H1 (cell line): ENCODE measurements around the gene TFRC. TPM values are rescaled to one million over a fixed set of nuclear protein-coding genes. Genes with fewer than 3 reads are reported as not detected.

Experiments used
- CTCF ChIA-PET: fragments of 300-600 bp; sonication (Branson Sonifier 250); formaldehyde crosslinking; loops from one replicate; lab custom pipeline; 2021; ENCODE audit not compliant: partially characterized antibody; lab: Charles Lee
- POLR2A ChIA-PET: fragments of 300-600 bp; sonication (Branson Sonifier 250); formaldehyde crosslinking; loops from one replicate; lab custom pipeline; 2021; ENCODE audit warnings: inconsistent platforms; ENCODE audit not compliant: partially characterized antibody; lab: Charles Lee
- DNase-seq, 2 experiments: peaks; one replicate each; pipeline versions ENCODE4 v3.0.0 to v3.0.0-alpha.2; 2010 to 2022; ENCODE audit warnings: low spot score in 2 of 2, low read depth in 1 of 2, mixed read lengths in 1 of 2
- FAIRE-seq: peaks from 2 replicates; lab custom pipeline; 2011; peaks lifted over from hg19 to GRCh38; lab: Jason Lieb, UNC
- H2AFZ ChIP-seq: 2 replicates; pipeline ENCODE4 v1.8.1; 2012; ENCODE audit warnings: low read length, inconsistent platforms
- H2AK5ac ChIP-seq: 2 replicates; pipeline ENCODE4 v1.6.1; 2013; ENCODE audit warnings: low read depth, low read length
- H2BK120ac ChIP-seq: replicated peaks from 2 replicates; pipeline ENCODE3; 2013; ENCODE audit warnings: low read depth, low read length, inconsistent platforms
- H2BK12ac ChIP-seq: 2 replicates; pipeline ENCODE4 v1.6.1; 2013; ENCODE audit warnings: low read depth, low read length
- H2BK15ac ChIP-seq: 2 replicates; pipeline ENCODE4 v1.6.1; 2013; ENCODE audit warnings: low read length
- H2BK20ac ChIP-seq: 2 replicates; pipeline ENCODE4 v1.6.1; 2013; ENCODE audit warnings: low read length
- H2BK5ac ChIP-seq: 2 replicates; pipeline ENCODE4 v1.6.1; 2013; ENCODE audit warnings: low read depth, low read length
- H3K14ac ChIP-seq: 2 replicates; pipeline ENCODE4 v1.6.1; 2013; ENCODE audit warnings: inconsistent platforms; ENCODE audit not compliant: insufficient read length
- H3K18ac ChIP-seq: 2 replicates; pipeline ENCODE4 v1.6.1; 2013; ENCODE audit warnings: low read length; ENCODE audit errors: extremely low read depth
- H3K23ac ChIP-seq: 2 replicates; pipeline ENCODE4 v1.6.1; 2013; ENCODE audit warnings: inconsistent platforms; ENCODE audit not compliant: insufficient read length
- H3K23me2 ChIP-seq: 2 replicates; pipeline ENCODE4 v1.6.1; 2013; ENCODE audit warnings: low read depth, low read length
- H3K27ac ChIP-seq: 2 replicates; pipeline ENCODE4 v1.6.1; 2011; ENCODE audit warnings: low read depth, low read length, inconsistent platforms
- H3K27me3 ChIP-seq, 4 experiments: replicated peaks in 1 of 4; 1 replicate in 1 of 4; 2 replicates in 3 of 4; pipeline versions ENCODE4 v1.6.1 to v1.8.1; 2011 to 2013; ENCODE audit warnings: low read length in 3 of 4, mild to moderate bottlenecking in 3 of 4, inconsistent platforms in 2 of 4, mixed read lengths in 2 of 4, moderate library complexity in 1 of 4; ENCODE audit not compliant: control insufficient read depth in 3 of 4, insufficient read depth in 3 of 4; ENCODE audit errors: extremely low read depth in 1 of 4
- H3K36me3 ChIP-seq, 4 experiments: 2 replicates each; pipeline versions ENCODE4 v1.6.1 to v1.8.1; 2011 to 2013; ENCODE audit warnings: mild to moderate bottlenecking in 4 of 4, low read length in 3 of 4, moderate library complexity in 2 of 4, control low read depth in 1 of 4, inconsistent platforms in 1 of 4; ENCODE audit not compliant: insufficient read depth in 4 of 4, control insufficient read depth in 2 of 4
- H3K4ac ChIP-seq: replicated peaks from 2 replicates; pipeline ENCODE3; 2013; ENCODE audit warnings: low read length, low read depth, mixed read lengths, inconsistent platforms; ENCODE audit not compliant: insufficient read length
- H3K4me1 ChIP-seq, 4 experiments: replicated peaks in 1 of 4; 1 replicate in 1 of 4; 2 replicates in 3 of 4; pipeline versions ENCODE4 v1.6.1 to v1.8.1; 2011 to 2013; ENCODE audit warnings: low read length in 3 of 4, inconsistent platforms in 2 of 4, mixed read lengths in 1 of 4; ENCODE audit not compliant: insufficient read depth in 4 of 4, control insufficient read depth in 3 of 4
- H3K4me2 ChIP-seq, 2 experiments: 2 replicates each; pipeline versions ENCODE4 v1.6.1 to v1.8.1; 2011 to 2013; ENCODE audit warnings: low read depth in 2 of 2, low read length in 2 of 2, control low read depth in 1 of 2, inconsistent platforms in 1 of 2, mild to moderate bottlenecking in 1 of 2; ENCODE audit not compliant: insufficient read depth in 1 of 2
- H3K4me3 ChIP-seq, 4 experiments: fragments of 200-600, 300-600 bp in 1 of 4; sonication (generic), shearing (Covaris generic), sonication (Bioruptor Twin) in 1 of 4; 2 replicates each; pipeline versions ENCODE4 v1.5.1 to v1.8.1; 2011 to 2016; ENCODE audit warnings: low read length in 4 of 4, low read depth in 3 of 4, control low read depth in 2 of 4, inconsistent platforms in 2 of 4, mild to moderate bottlenecking in 2 of 4, mixed read lengths in 1 of 4, moderate library complexity in 1 of 4; ENCODE audit not compliant: insufficient read depth in 2 of 4; ENCODE audit errors: extremely low read depth in 1 of 4
- H3K56ac ChIP-seq: replicated peaks from 2 replicates; pipeline ENCODE3; 2013; ENCODE audit warnings: low read depth, mild to moderate bottlenecking, mixed read lengths, low read length, inconsistent platforms; ENCODE audit not compliant: insufficient read length
- H3K79me1 ChIP-seq: 2 replicates; pipeline ENCODE4 v1.6.1; 2013; ENCODE audit warnings: low read depth, low read length, control low read depth
- H3K79me2 ChIP-seq, 2 experiments: 2 replicates each; pipeline versions ENCODE4 v1.6.1 to v1.8.1; 2012 to 2013; ENCODE audit warnings: low read length in 2 of 2, mild to moderate bottlenecking in 2 of 2, inconsistent platforms in 1 of 2; ENCODE audit not compliant: insufficient read depth in 2 of 2, control insufficient read depth in 1 of 2
- H3K9ac ChIP-seq, 4 experiments: replicated peaks in 1 of 4; 1 replicate in 1 of 4; 2 replicates in 3 of 4; pipeline versions ENCODE4 v1.6.1 to v1.8.1; 2011 to 2013; ENCODE audit warnings: low read depth in 3 of 4, low read length in 3 of 4, control low read depth in 2 of 4, mild to moderate bottlenecking in 2 of 4, moderate library complexity in 2 of 4, inconsistent platforms in 1 of 4; ENCODE audit errors: extremely low read depth in 1 of 4
- H3K9me3 ChIP-seq, 2 experiments: 2 replicates each; pipeline versions ENCODE4 v1.6.1 to v1.8.1; 2012 to 2013; ENCODE audit warnings: mild to moderate bottlenecking in 2 of 2, moderate library complexity in 2 of 2, control low read depth in 1 of 2, inconsistent platforms in 1 of 2, low read depth in 1 of 2, low read length in 1 of 2, mixed read lengths in 1 of 2; ENCODE audit not compliant: insufficient read depth in 2 of 2
- H4K20me1 ChIP-seq, 2 experiments: replicated peaks in 1 of 2; 2 replicates each; pipeline versions ENCODE3 to v1.8.1; 2011 to 2013; ENCODE audit warnings: inconsistent platforms in 2 of 2, low read length in 2 of 2, mild to moderate bottlenecking in 1 of 2; ENCODE audit not compliant: insufficient read depth in 2 of 2, control insufficient read depth in 1 of 2
- H4K5ac ChIP-seq: 2 replicates; pipeline ENCODE4 v1.6.1; 2013; ENCODE audit warnings: low read length, low read depth, mixed read lengths, inconsistent platforms; ENCODE audit not compliant: insufficient read length
- H4K8ac ChIP-seq: 2 replicates; pipeline ENCODE4 v1.8.0; 2013; ENCODE audit warnings: mild to moderate bottlenecking, moderate library complexity, low read length, inconsistent platforms; ENCODE audit not compliant: insufficient read depth; ENCODE audit errors: extremely low read depth
- H4K91ac ChIP-seq: replicated peaks from 2 replicates; pipeline ENCODE3; 2013; ENCODE audit warnings: low read length, mixed read lengths, inconsistent platforms; ENCODE audit not compliant: insufficient read length
- ASH2L ChIP-seq: fragments of 200-600, 300-600 bp; sonication (generic); IDR thresholded peaks from one replicate; pipeline ENCODE4 v1.7.1; 2017; ENCODE audit warnings: low read length
- BCL11A ChIP-seq, 2 experiments: IDR thresholded peaks; one replicate each; pipeline ENCODE4 v1.6.1; 2011; ENCODE audit warnings: low read depth in 2 of 2, low read length in 2 of 2, mild to moderate bottlenecking in 2 of 2
- GTF2F1 ChIP-seq: IDR thresholded peaks from 2 replicates; pipeline ENCODE4 v1.6.1; 2012; ENCODE audit warnings: low read depth, low read length, improper control_type of control experiment, borderline replicate concordance
- RNF2 ChIP-seq: fragments of 200-900, 300-1000 bp; sonication (generic); IDR thresholded peaks from 2 replicates; pipeline ENCODE4 v1.7.1; 2016; ENCODE audit warnings: borderline replicate concordance, low read depth, mild to moderate bottlenecking, antibody characterized with exemption, low read length; ENCODE audit not compliant: poor library complexity, severe bottlenecking; ENCODE audit errors: missing control alignments
- SP2 ChIP-seq: IDR thresholded peaks from 2 replicates; pipeline ENCODE4 v1.6.1; 2012; ENCODE audit warnings: mild to moderate bottlenecking, low read length, inconsistent platforms
- SRF ChIP-seq: IDR thresholded peaks from 2 replicates; pipeline ENCODE4 v1.6.1; 2011; ENCODE audit warnings: mild to moderate bottlenecking, low read depth, low read length, moderate library complexity
- TCF12 ChIP-seq: IDR thresholded peaks from 2 replicates; pipeline ENCODE4 v1.6.1; 2011; ENCODE audit warnings: low read depth, mild to moderate bottlenecking, low read length
- ZNF274 ChIP-seq: IDR thresholded peaks from 2 replicates; pipeline ENCODE4 v1.7.0; 2012; ENCODE audit warnings: low read length, borderline replicate concordance; ENCODE audit errors: extremely low read depth
- WGBS, 2 experiments: shearing (Covaris generic) in 1 of 2; methylation state at CpG; one replicate each; pipeline versions ENCODE4 v1.1.6 to v1.1.7; 2013 to 2015; ENCODE audit warnings: low lambda C conversion rate in 2 of 2, mixed read lengths in 2 of 2, inconsistent platforms in 1 of 2, low coverage in 1 of 2, missing lambda C conversion rate in 1 of 2; ENCODE audit not compliant: insufficient replicate concordance in 2 of 2, insufficient coverage in 1 of 2, insufficient read length in 1 of 2; ENCODE audit errors: extremely low coverage in 1 of 2, missing lambda C conversion rate in 1 of 2; 5-methylcytosine and 5-hydroxymethylcytosine counted together
- polyA plus RNA-seq, 7 experiments: library from polyadenylated mRNA; depleted of rRNA in 3 of 7; stranded (reverse) in 5 of 7; unstranded in 2 of 7; fragments of >200 nt in 5 of 7; fragments of 200-250 nt in 2 of 7; gene quantifications; 1 replicate in 5 of 7; 2 replicates in 1 of 7; 4 replicates in 1 of 7; pipeline versions ENCODE4 v1.2.1 to v1.2.3, GENCODE V29; 2011 to 2013; ENCODE audit warnings: missing spikeins in 2 of 7, mixed read lengths in 2 of 7
- total RNA-seq: library from RNA; stranded (reverse); fragmentation: NEBNext Ultra II Directional; extraction: Animal tissue kit (Norgen Biotek cat#: 25700); gene quantifications from 2 replicates; pipeline ENCODE4 v1.2.1, GENCODE V29; 2021

Gene TFRC
- total and polyA plus RNA-seq, 2 of the 8 experiments (the other 6 are each of a cell fraction or from before 2014, with no cell fraction given): 67.3 to 161 TPM

DNA sequence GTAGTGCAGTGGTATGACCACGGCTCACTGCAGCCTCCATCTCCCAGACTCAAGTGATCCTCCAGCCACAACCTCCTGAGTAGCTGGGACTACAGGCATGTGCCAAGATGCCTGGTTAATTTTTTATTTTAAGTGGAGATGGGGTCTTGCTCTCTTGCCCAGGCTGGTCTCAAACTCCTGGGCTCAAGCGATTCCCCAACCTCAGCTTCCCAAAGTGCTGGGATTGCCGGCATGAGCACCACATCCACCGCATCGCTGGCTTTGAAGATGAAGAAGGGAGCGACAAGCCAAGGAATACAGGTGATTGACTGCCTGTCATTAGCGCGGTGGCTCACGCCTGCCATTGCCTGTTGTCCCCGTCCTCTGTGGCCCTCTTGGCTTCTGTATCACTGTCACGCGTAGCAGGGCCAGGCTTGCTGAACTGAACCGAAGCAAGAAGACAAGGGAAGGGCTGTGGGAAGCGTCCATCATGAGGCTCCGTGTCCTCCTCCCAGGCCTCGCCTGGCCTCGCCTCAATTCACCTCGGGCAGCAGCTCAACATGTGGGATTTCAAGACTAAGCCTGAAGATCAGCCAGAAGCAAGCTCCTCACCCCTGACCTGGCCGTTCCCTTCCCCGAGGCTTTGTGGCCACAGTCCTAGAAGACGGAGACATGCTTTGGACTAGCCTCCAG, 46.4 kb upstream of the TFRC start:
- Histone ChIP-seq H4K5ac (no peak overlapping the region), H2BK20ac (no peak overlapping the region), H3K9ac (no peak overlapping the region), H3K4ac (no peak overlapping the region), H3K9me3 (no peaks in the 10 kb centered on the region), H3K79me1 (no peaks in the 10 kb centered on the region), H2BK120ac (no peak overlapping the region), H3K36me3 (no peaks in the 10 kb centered on the region), H3K18ac (no peak overlapping the region), H3K4me2 (no peak overlapping the region), H4K91ac (no peak overlapping the region), H3K23me2 (no peaks in the 10 kb centered on the region), H3K4me3 (no peak overlapping the region), H2BK5ac (no peak overlapping the region), H2AFZ (no peak overlapping the region), H4K20me1 (no peaks in the 10 kb centered on the region), H3K27ac (no peak overlapping the region), H3K56ac (no peak overlapping the region), H2BK15ac (no peak overlapping the region), H3K79me2 (no peaks in the 10 kb centered on the region), H3K14ac (no peak overlapping the region), H3K4me1 (no peaks in the 10 kb centered on the region), H4K8ac (no peak overlapping the region), H3K23ac (no peak overlapping the region), H2BK12ac (peak overlapping the region; percentile 84; the same call in 1 of the 2 replicates), H3K27me3 (no peaks in the 10 kb centered on the region; a peak in 1 of 7 replicates), H2AK5ac (0 out of 2 replicates have a peak overlapping the region, but pooled peaks have one; percentile 83)
- TF ChIP-seq SRF: no peak
- no peak for TF ChIP-seq BCL11A (IDR thresholded peaks at IDR 0.05; ENCODE audit: low read depth in 2 of 2, low read length in 2 of 2)
- TF ChIP-seq ASH2L: no peak
- TF ChIP-seq GTF2F1: no peak
- TF ChIP-seq SP2: no peak
- TF ChIP-seq RNF2: no peak
- TF ChIP-seq TCF12: no peak
- TF ChIP-seq ZNF274: no peak
- no peak for FAIRE-seq
- 90% methylated on average over 21 of the region's 21 CpGs; no CpG with 5 or more reads in 1 of the 2 experiments for WGBS, 2 experiments
- ChIA-PET CTCF (interaction anchor here (0.8 to 1.8 kb wide), 3 partner anchors 11 to 68 kb away, joined by 3 to 5 read pairs (median 4); no protein-coding TSS in a partner anchor), POLR2A (no interaction called here)
- no peak for DNase-seq
